ENCODE results near the gene NADK. TPM values are rescaled to one million over a fixed set of nuclear protein-coding genes. Genes with fewer than 3 reads are reported as not detected.

Gene NADK
- total and polyA plus RNA-seq, 2 of the 13 experiments (the other 11 are each of a cell fraction or from before 2014, with no cell fraction given) = 56.6 to 60.1 TPM

DNA sequence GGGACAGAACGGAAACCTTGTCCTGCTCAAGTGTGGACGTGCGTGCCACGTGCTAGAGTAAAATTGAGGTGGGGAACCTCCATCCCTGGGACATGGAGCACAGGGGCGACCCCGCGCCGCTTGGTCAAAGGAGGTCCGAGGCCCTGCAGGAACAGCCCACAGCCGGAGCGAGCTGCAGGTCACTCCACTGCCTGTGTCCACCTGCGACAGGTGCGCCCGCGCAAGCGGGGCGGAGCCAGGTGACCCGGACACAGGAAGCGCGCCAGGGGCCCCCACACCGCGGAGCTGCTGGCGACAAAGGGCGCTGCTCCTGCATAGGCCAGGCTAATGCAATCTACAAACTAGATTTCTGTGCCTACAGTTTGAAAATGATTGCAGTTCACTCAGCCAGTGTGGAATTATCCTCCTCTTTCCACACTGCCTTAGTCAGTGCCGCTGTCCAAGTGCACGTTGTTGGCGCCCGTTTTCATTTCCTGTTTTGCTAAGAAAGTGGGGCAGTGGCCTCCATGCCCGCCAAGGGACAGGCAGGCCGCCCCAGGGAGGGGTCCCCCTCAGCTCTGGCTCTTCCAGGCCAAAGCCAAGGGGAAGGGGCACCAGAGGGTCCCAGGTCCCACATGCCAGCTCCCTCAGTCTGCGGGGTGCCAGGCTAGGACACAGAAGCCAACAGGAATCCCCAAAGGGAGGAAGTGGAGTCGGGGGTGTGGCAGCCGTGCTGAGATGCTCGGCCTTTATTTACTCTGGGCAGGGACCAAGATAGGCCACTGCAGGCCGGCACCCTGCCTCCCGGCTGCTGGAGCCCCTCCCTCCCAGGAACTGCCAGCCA, 4.3 kb upstream of the NADK start (continued):
- TF ChIP-seq, protein P1, sequence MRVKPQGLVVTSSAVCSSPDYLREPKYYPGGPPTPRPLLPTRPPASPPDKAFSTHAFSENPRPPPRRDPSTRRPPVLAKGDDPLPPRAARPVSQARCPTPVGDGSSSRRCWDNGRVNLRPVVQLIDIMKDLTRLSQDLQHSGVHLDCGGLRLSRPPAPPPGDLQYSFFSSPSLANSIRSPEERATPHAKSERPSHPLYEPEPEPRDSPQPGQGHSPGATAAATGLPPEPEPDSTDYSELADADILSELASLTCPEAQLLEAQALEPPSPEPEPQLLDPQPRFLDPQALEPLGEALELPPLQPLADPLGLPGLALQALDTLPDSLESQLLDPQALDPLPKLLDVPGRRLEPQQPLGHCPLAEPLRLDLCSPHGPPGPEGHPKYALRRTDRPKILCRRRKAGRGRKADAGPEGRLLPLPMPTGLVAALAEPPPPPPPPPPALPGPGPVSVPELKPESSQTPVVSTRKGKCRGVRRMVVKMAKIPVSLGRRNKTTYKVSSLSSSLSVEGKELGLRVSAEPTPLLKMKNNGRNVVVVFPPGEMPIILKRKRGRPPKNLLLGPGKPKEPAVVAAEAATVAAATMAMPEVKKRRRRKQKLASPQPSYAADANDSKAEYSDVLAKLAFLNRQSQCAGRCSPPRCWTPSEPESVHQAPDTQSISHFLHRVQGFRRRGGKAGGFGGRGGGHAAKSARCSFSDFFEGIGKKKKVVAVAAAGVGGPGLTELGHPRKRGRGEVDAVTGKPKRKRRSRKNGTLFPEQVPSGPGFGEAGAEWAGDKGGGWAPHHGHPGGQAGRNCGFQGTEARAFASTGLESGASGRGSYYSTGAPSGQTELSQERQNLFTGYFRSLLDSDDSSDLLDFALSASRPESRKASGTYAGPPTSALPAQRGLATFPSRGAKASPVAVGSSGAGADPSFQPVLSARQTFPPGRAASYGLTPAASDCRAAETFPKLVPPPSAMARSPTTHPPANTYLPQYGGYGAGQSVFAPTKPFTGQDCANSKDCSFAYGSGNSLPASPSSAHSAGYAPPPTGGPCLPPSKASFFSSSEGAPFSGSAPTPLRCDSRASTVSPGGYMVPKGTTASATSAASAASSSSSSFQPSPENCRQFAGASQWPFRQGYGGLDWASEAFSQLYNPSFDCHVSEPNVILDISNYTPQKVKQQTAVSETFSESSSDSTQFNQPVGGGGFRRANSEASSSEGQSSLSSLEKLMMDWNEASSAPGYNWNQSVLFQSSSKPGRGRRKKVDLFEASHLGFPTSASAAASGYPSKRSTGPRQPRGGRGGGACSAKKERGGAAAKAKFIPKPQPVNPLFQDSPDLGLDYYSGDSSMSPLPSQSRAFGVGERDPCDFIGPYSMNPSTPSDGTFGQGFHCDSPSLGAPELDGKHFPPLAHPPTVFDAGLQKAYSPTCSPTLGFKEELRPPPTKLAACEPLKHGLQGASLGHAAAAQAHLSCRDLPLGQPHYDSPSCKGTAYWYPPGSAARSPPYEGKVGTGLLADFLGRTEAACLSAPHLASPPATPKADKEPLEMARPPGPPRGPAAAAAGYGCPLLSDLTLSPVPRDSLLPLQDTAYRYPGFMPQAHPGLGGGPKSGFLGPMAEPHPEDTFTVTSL (CRISPR knock-in tag; IDR thresholded peaks at IDR 0.05; ENCODE audit: borderline replicate concordance) = no peak
- TF ChIP-seq SMARCE1 (IDR thresholded peaks at IDR 0.05; ENCODE audit: borderline replicate concordance) (no peak), ZNF720 (CRISPR knock-in tag; IDR thresholded peaks at IDR 0.05) (no peak), ELF1 (CRISPR knock-in tag; IDR thresholded peaks at IDR 0.05) (peak; percentile 67), POLR2A (IDR thresholded peaks at IDR 0.05; ENCODE audit: insufficient read depth in 1 of 2, low read depth in 2 of 2, low read length in 2 of 2) (no peak), ZNF496 (CRISPR knock-in tag; IDR thresholded peaks at IDR 0.05; ENCODE audit: insufficient replicate concordance) (no peak), HNF4G (IDR thresholded peaks at IDR 0.05; ENCODE audit: borderline replicate concordance, low read depth, low read length) (no peak), HNF4G (CRISPR knock-in tag; IDR thresholded peaks at IDR 0.05; ENCODE audit: borderline replicate concordance, low read depth) (no peak; the same call in 1 of the 2 replicates), THYN1 (CRISPR knock-in tag; IDR thresholded peaks at IDR 0.05; ENCODE audit: borderline replicate concordance, low read depth) (no peak), SKI (IDR thresholded peaks at IDR 0.05; ENCODE audit: partially characterized antibody) (no peak)
- TF ChIP-seq, protein P2, sequence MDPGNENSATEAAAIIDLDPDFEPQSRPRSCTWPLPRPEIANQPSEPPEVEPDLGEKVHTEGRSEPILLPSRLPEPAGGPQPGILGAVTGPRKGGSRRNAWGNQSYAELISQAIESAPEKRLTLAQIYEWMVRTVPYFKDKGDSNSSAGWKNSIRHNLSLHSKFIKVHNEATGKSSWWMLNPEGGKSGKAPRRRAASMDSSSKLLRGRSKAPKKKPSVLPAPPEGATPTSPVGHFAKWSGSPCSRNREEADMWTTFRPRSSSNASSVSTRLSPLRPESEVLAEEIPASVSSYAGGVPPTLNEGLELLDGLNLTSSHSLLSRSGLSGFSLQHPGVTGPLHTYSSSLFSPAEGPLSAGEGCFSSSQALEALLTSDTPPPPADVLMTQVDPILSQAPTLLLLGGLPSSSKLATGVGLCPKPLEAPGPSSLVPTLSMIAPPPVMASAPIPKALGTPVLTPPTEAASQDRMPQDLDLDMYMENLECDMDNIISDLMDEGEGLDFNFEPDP (CRISPR knock-in tag; conservative IDR thresholded peaks at IDR 0.05) = no peak
- TF ChIP-seq, protein P3, sequence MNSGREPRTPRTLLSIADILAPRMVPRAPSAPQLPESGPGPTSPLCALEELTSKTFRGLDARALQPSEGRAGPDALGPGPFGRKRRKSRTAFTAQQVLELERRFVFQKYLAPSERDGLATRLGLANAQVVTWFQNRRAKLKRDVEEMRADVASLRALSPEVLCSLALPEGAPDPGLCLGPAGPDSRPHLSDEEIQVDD (CRISPR knock-in tag; IDR thresholded peaks at IDR 0.05; ENCODE audit: borderline replicate concordance) = no peak
- TF ChIP-seq, protein P4, sequence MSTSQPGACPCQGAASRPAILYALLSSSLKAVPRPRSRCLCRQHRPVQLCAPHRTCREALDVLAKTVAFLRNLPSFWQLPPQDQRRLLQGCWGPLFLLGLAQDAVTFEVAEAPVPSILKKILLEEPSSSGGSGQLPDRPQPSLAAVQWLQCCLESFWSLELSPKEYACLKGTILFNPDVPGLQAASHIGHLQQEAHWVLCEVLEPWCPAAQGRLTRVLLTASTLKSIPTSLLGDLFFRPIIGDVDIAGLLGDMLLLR (CRISPR knock-in tag; IDR thresholded peaks at IDR 0.05) = no peak
- TF ChIP-seq, protein P5, sequence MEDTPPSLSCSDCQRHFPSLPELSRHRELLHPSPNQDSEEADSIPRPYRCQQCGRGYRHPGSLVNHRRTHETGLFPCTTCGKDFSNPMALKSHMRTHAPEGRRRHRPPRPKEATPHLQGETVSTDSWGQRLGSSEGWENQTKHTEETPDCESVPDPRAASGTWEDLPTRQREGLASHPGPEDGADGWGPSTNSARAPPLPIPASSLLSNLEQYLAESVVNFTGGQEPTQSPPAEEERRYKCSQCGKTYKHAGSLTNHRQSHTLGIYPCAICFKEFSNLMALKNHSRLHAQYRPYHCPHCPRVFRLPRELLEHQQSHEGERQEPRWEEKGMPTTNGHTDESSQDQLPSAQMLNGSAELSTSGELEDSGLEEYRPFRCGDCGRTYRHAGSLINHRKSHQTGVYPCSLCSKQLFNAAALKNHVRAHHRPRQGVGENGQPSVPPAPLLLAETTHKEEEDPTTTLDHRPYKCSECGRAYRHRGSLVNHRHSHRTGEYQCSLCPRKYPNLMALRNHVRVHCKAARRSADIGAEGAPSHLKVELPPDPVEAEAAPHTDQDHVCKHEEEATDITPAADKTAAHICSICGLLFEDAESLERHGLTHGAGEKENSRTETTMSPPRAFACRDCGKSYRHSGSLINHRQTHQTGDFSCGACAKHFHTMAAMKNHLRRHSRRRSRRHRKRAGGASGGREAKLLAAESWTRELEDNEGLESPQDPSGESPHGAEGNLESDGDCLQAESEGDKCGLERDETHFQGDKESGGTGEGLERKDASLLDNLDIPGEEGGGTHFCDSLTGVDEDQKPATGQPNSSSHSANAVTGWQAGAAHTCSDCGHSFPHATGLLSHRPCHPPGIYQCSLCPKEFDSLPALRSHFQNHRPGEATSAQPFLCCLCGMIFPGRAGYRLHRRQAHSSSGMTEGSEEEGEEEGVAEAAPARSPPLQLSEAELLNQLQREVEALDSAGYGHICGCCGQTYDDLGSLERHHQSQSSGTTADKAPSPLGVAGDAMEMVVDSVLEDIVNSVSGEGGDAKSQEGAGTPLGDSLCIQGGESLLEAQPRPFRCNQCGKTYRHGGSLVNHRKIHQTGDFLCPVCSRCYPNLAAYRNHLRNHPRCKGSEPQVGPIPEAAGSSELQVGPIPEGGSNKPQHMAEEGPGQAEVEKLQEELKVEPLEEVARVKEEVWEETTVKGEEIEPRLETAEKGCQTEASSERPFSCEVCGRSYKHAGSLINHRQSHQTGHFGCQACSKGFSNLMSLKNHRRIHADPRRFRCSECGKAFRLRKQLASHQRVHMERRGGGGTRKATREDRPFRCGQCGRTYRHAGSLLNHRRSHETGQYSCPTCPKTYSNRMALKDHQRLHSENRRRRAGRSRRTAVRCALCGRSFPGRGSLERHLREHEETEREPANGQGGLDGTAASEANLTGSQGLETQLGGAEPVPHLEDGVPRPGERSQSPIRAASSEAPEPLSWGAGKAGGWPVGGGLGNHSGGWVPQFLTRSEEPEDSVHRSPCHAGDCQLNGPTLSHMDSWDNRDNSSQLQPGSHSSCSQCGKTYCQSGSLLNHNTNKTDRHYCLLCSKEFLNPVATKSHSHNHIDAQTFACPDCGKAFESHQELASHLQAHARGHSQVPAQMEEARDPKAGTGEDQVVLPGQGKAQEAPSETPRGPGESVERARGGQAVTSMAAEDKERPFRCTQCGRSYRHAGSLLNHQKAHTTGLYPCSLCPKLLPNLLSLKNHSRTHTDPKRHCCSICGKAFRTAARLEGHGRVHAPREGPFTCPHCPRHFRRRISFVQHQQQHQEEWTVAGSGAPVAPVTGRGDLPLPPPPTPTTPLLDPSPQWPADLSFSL (CRISPR knock-in tag; IDR thresholded peaks at IDR 0.05) = no peak

Measured in HepG2 (cell line).